ENCODE results near the gene ALG3. TPM values are rescaled to one million over a fixed set of nuclear protein-coding genes. Genes with fewer than 3 reads are reported as not detected.
A peak's percentile ranks its signal among the peaks of the same experiment; 100 is the strongest.

ALG3 gene
- total and polyA plus RNA-seq, 7 donors, result 15.8 to 93.7 (median 36.7) TPM

GRCh38 chr3:184258926-184259325 is 10.2 kb upstream of the ALG3 start:
- intact Hi-C loops (cut with DNase I), result loop anchor here in 1 of 2 donors (10.0 kb wide), 1 partner anchor 364 kb away; no protein-coding TSS in a partner anchor
- DNase-seq (no peak), ATAC-seq (no peak)
- Histone ChIP-seq H3K9me3 (no peaks in the 10 kb centered on the region), H3K4me1 (peaks cover 18% of the 10 kb centered on the region), H3K27ac (no peak overlapping the region), H3K27me3 (ENCODE audit: insufficient read depth in 3 of 3, low read length in 2 of 3) (peaks cover 0 to 53% (median 9%) of the 10 kb centered on the region in 3 donors), H3K4me3 (no peak overlapping the region), H3K36me3 (ENCODE audit: insufficient read depth in 1 of 2, low read depth in 1 of 2) (no peaks in the 10 kb centered on the region)
- WGBS, 3 donors, result 86 to 91% (median 88%) methylated on average over 5 of the region's 5 CpGs
- TF ChIP-seq CTCF (IDR thresholded peaks at IDR 0.05), result no peak

GRCh38 chr3:184257083-184257915 is 8.5 kb upstream of the ALG3 start:
- DNase-seq (no peak), ATAC-seq (no peak)
- 90 to 93% (median 91%) methylated on average over 23 of the region's 23 CpGs for WGBS, 3 donors
- no peak for TF ChIP-seq CTCF (IDR thresholded peaks at IDR 0.05)
- Histone ChIP-seq H3K27me3 (ENCODE audit: insufficient read depth in 3 of 3, low read length in 2 of 3) (peaks cover 0 to 37% (median 9%) of the 10 kb centered on the region in 3 donors), H3K36me3 (ENCODE audit: insufficient read depth in 1 of 2, low read depth in 1 of 2) (no peaks in the 10 kb centered on the region), H3K4me3 (no peak overlapping the region), H3K4me1 (peaks cover 11% of the 10 kb centered on the region), H3K9me3 (no peaks in the 10 kb centered on the region), H3K27ac (no peak overlapping the region)
- intact Hi-C loops (cut with DNase I), result loop anchor here in 1 of 2 donors (10.0 kb wide), 1 partner anchor 362 kb away; no protein-coding TSS in a partner anchor

DNA sequence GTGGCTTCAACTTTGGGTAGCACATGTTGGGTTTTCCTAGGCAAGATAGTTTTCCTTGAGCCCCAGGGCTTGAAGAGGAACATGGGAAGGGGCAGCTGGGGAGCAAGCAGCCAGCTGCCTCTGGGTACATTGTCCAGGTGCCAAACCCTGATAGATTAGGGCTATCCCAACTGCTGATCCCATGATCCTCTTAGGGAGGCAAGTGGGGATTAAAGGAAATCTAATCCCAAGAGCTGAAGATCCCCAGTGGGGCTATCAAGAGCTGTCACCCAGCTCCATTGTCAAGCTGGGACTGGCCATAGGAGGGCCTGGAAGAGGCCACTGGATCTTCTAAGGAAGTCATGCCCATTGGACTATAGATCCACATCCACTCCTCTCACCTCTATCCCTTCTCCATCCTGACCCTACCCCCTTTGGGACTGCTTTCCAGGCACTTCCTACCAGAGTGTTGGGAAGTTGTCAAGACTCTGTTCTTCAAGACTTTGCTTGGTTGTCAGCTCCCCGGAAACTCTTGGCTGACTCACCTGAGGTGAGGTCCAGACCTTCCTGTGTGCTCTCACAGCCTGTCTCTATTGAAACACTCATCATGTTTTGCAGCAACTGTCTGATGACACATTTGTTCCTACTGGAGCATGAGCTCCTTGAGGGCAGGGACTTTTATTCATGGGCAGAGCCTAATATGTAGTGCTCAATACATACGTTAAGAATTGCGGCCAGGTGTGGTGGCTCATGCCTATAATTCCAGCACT is 6.7 kb upstream of the ALG3 start:
- H3K27me3 ChIP-seq (ENCODE audit: insufficient read depth in 3 of 3, low read length in 2 of 3), result peaks cover 0 to 20% (median 6%) of the 10 kb centered on the region in 3 donors
- WGBS, 3 donors, result 91 to 97% (median 95%) methylated on average over 3 of the region's 3 CpGs
- H3K36me3 ChIP-seq (ENCODE audit: insufficient read depth in 1 of 2, low read depth in 1 of 2), result no peaks in the 10 kb centered on the region
- intact Hi-C loops (cut with DNase I), result loop anchor here in 1 of 2 donors (10.0 kb wide), 1 partner anchor 361 kb away; no protein-coding TSS in a partner anchor
- H3K27ac ChIP-seq, result no peak overlapping the region
- H3K9me3 ChIP-seq, result no peaks in the 10 kb centered on the region
- peaks cover 4% of the 10 kb centered on the region for H3K4me1 ChIP-seq
- ATAC-seq (no peak), DNase-seq (no peak)
- H3K4me3 ChIP-seq, result no peak overlapping the region
- no peak for TF ChIP-seq CTCF (IDR thresholded peaks at IDR 0.05)

DNA sequence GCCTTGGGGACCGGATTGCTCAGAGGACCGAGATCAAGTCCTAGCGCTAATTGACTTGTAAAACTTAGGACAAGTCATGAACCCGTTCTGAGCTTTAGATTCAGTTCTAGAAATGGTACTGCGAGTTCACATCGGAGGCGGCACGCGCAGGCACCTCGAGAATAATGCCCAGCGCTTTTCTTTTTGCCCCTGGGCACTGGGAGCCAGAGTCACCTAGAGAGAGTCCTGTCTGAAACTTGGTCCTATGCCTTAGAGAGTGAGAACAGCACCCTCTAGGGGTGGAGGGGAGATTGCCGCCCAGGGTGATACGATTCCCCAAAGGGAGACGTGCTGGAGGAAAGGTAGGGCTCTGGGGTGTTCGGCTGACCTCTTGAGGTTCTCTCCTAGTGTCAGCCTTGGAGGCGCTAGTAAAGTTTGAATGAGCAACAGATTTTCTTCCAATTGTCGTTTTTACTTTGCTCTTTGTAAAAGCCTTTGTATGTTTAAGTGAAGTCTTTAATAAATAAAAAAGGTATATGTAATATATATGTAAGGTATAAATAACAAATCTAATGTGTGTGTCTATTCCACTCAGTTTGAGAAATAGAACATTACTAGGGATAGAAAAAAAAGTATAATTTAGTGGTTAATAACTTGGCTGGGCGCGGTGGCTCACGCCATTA is 1.5 kb upstream of the ALG3 start:
- H3K4me3 ChIP-seq, result peak overlapping the region; percentile 79
- ATAC-seq (peak; percentile 80 to 85 (median 82)), DNase-seq (peak; percentile 87 to 91)
- peak overlapping the region; percentile 90 for H3K27ac ChIP-seq
- peak; percentile 95 for TF ChIP-seq CTCF (IDR thresholded peaks at IDR 0.05)
- peaks cover 0 to 6% of the 10 kb centered on the region in 2 donors for H3K36me3 ChIP-seq (ENCODE audit: insufficient read depth in 1 of 2, low read depth in 1 of 2)
- H3K27me3 ChIP-seq (ENCODE audit: insufficient read depth in 3 of 3, low read length in 2 of 3), result no peaks in the 10 kb centered on the region
- peaks cover 15% of the 10 kb centered on the region for H3K4me1 ChIP-seq
- intact Hi-C loops (cut with DNase I), result loop anchor here (2.0 to 10.0 kb wide), 2 partner anchors 355 kb away; no protein-coding TSS in a partner anchor
- H3K9me3 ChIP-seq, result no peaks in the 10 kb centered on the region
- WGBS, 3 donors, result 13 to 14% (median 14%) methylated on average over 20 of the region's 20 CpGs

All from psoas muscle (tissue), 8 donors.